ENCODE measurements around the gene FAM135A. TPM values are rescaled to one million over a fixed set of nuclear protein-coding genes. Genes with fewer than 3 reads are reported as not detected.

FAM135A gene
- total and polyA plus RNA-seq, 2 of the 4 experiments (the other 2 are of a cell fraction), result 2.2 to 7.9 TPM

- Histone ChIP-seq H3K9me1 (ENCODE audit: insufficient read depth, low read length) (no peaks in the 10 kb centered on the region), H4K20me1 (ENCODE audit: insufficient read depth, low read length) (no peaks in the 10 kb centered on the region), H2BK5ac (ENCODE audit: low read depth, low read length, poor library complexity, severe bottlenecking) (no peak overlapping the region), H2AFZ (replicated peaks; ENCODE audit: low read length, poor library complexity) (no peak overlapping the region), H3K4me3 (ENCODE audit: insufficient read depth, low read depth, low read length) (no peak overlapping the region), H3K79me1 (ENCODE audit: low read depth in 1 of 2, low read length in 2 of 2) (no peaks in the 10 kb centered on the region), H3K9me3 (ENCODE audit: control insufficient read depth, insufficient read depth, low read length) (no peaks in the 10 kb centered on the region), H3K4me2 (ENCODE audit: low read depth, low read length) (no peak overlapping the region), H3K14ac (replicated peaks; ENCODE audit: low read depth, low read length) (no peak overlapping the region), H3K36me3 (ENCODE audit: control insufficient read depth, insufficient read depth, low read length) (0 out of 2 replicates have a peak, but pooled peaks cover under 1% of the 10 kb centered on the region), H2BK20ac (ENCODE audit: low read depth, low read length) (no peak overlapping the region), H3K4me1 (ENCODE audit: control insufficient read depth, insufficient read depth, low read length) (no peaks in the 10 kb centered on the region), H2AK9ac (replicated peaks; ENCODE audit: low read depth, low read length, poor library complexity) (no peak overlapping the region), H3K56ac (ENCODE audit: extremely low read depth, insufficient read depth, low read length) (no peak overlapping the region), H3K4ac (ENCODE audit: low read depth, low read length) (no peak overlapping the region), H2BK15ac (ENCODE audit: low read depth, low read length) (no peak overlapping the region), H4K8ac (ENCODE audit: low read depth in 2 of 2, low read length in 2 of 2) (no peak overlapping the region), H3K27me3 (ENCODE audit: control insufficient read depth, insufficient read depth, low read length) (no peaks in the 10 kb centered on the region), H3K27ac (ENCODE audit: insufficient read depth, low read length) (no peak overlapping the region), H3K9ac (ENCODE audit: low read depth, low read length) (no peak overlapping the region), H4K5ac (ENCODE audit: low read depth, low read length) (no peak overlapping the region), H4K91ac (ENCODE audit: insufficient read depth, low read depth, low read length) (no peak overlapping the region), H2AK5ac (ENCODE audit: low read depth, low read length) (no peak overlapping the region), H3K18ac (ENCODE audit: low read depth, low read length) (no peak overlapping the region), H3K23ac (ENCODE audit: low read depth, low read length) (no peak overlapping the region), H2BK120ac (ENCODE audit: low read depth, low read length) (no peak overlapping the region)
- in situ Hi-C loops (cut with MboI; ENCODE audit: low sequenced_read_pairs), result no loop called here
- dilution Hi-C loops (cut with HindIII; ENCODE audit: low sequenced_read_pairs, unreplicated experiment), result no loop called here
- no CpG with 5 or more reads among the region's 2 CpGs for WGBS, 2 experiments (ENCODE audit: extremely low coverage in 2 of 2, insufficient read length in 1 of 2)
- ATAC-seq (ENCODE audit: low read depth) (no peak), DNase-seq (no peak)
- ChIA-PET POLR2A (ENCODE audit: unreplicated experiment) (no interaction called here), CTCF (no interaction called here)
- intact Hi-C loops (cut with micrococcal nuclease), result loop anchor here (10.0 kb wide), 1 partner anchor 265 kb away; no protein-coding TSS in a partner anchor
- no TSS peak for BruUV-seq (replicated peaks)
- TF ChIP-seq MAFK (IDR thresholded peaks at IDR 0.05; ENCODE audit: low read depth, low read length), result peak; percentile 56
- TF ChIP-seq NFE2L2 (IDR thresholded peaks at IDR 0.05; ENCODE audit: low read depth, low read length), result no peak
These were observed 116.7 kb downstream of the FAM135A start for GRCh38 chr6:70530023-70530422.

All from IMR-90 (cell line).